Lung (tissue), 12 donors: ENCODE results near the gene ARPC2. TPM values are rescaled to one million over a fixed set of nuclear protein-coding genes. Genes with fewer than 3 reads are reported as not detected.

Experiments
- ATAC-seq: fragments of 200-7000 bp; cut with Tn5 transposase; one replicate; pipeline ENCODE4 v1.9.1; 2020; ENCODE audit warnings: moderate number of reproducible peaks; ENCODE audit not compliant: insufficient read depth, low FRiP score
- DNase-seq, 3 donors: peaks; one replicate each; pipeline ENCODE4 v3.0.0-alpha.2; 2013 to 2017
- H3K27ac ChIP-seq, 2 donors: one replicate each; pipeline ENCODE4 v1.5.1; 2013; ENCODE audit warnings: mild to moderate bottlenecking in 2 of 2, moderate library complexity in 2 of 2, control low read depth in 1 of 2, inconsistent platforms in 1 of 2, low read depth in 1 of 2, low read length in 1 of 2
- H3K27me3 ChIP-seq, 3 donors: one replicate each; pipeline ENCODE4 v1.5.1; 2013; ENCODE audit warnings: low read length in 2 of 3; ENCODE audit not compliant: control insufficient read depth in 3 of 3, insufficient read depth in 3 of 3
- H3K36me3 ChIP-seq, 4 donors: one replicate each; pipeline ENCODE4 v1.5.1; 2013; ENCODE audit warnings: low read length in 4 of 4, mild to moderate bottlenecking in 1 of 4, moderate library complexity in 1 of 4; ENCODE audit not compliant: control insufficient read depth in 4 of 4, insufficient read depth in 4 of 4
- H3K4me1 ChIP-seq, 5 donors: one replicate each; pipeline ENCODE4 v1.5.1; 2013; ENCODE audit warnings: low read length in 5 of 5, mild to moderate bottlenecking in 2 of 5, moderate library complexity in 1 of 5; ENCODE audit not compliant: control insufficient read depth in 5 of 5, insufficient read depth in 5 of 5
- H3K4me3 ChIP-seq: one replicate; pipeline ENCODE4 v1.5.1; 2013; ENCODE audit warnings: mild to moderate bottlenecking, control low read depth, moderate library complexity
- H3K9ac ChIP-seq, 2 donors: one replicate each; pipeline ENCODE4 v1.5.1; 2013; ENCODE audit warnings: low read length in 2 of 2, control low read depth in 1 of 2; ENCODE audit not compliant: insufficient read depth in 1 of 2
- H3K9me3 ChIP-seq, 4 donors: one replicate each; pipeline ENCODE4 v1.5.1; 2013; ENCODE audit warnings: low read length in 3 of 4, mild to moderate bottlenecking in 1 of 4, moderate library complexity in 1 of 4; ENCODE audit not compliant: control insufficient read depth in 4 of 4, insufficient read depth in 3 of 4
- CTCF ChIP-seq: IDR thresholded peaks from 2 replicates; pipeline ENCODE4 v1.5.1; 2012; ENCODE audit warnings: mild to moderate bottlenecking; ENCODE audit errors: control extremely low read depth, extremely low read depth
- WGBS, 2 donors: extraction: QIAGEN DNeasy Blood & Tissue Kit; methylation state at CpG; one replicate each; pipeline ENCODE4 v1.1.7; 2013; 5-methylcytosine and 5-hydroxymethylcytosine counted together
- polyA plus RNA-seq, 2 donors: library from polyadenylated mRNA; stranded (reverse); fragments of 200-250 nt; gene quantifications; one replicate each; pipeline ENCODE4 v1.2.1, GENCODE V29; 2013
- total RNA-seq, 2 donors: library from RNA; depleted of rRNA in 1 of 2; stranded (reverse); fragments of >200 nt in 1 of 2; gene quantifications; one replicate each; pipeline ENCODE4 v1.2.1, GENCODE V29; 2014 to 2021
- donor health status: control.
- donor health status: control.
- donor health status: Bipolar disorder and iron deficiency.
- donor health status: healthy.
- donor health status: DM: yes; HTN: yes; CAD: no.

Gene ARPC2
- total and polyA plus RNA-seq, 4 donors, result 190 to 490 (median 308) TPM

GRCh38 chr2:218285604-218286003 is 68.6 kb downstream of the ARPC2 start:
- WGBS, 2 donors, result 28 to 44% methylated on average over 6 of the region's 6 CpGs
- DNase-seq, result no peak
- no peak for TF ChIP-seq CTCF
- H3K36me3 ChIP-seq, result peaks cover 0 to 18% (median 5%) of the 10 kb centered on the region in 4 donors
- no peaks in the 10 kb centered on the region for H3K9me3 ChIP-seq
- no peak for ATAC-seq
- H3K27me3 ChIP-seq, result no peaks in the 10 kb centered on the region
- H3K4me1 ChIP-seq, result peaks cover 11 to 51% (median 30%) of the 10 kb centered on the region in 5 donors
- no peak overlapping the region for H3K4me3 ChIP-seq
- H3K9ac ChIP-seq, result peak overlapping the region in 1 of 2 donors; percentile 61
- H3K27ac ChIP-seq, result peak overlapping the region; percentile 96 to 98

- Histone ChIP-seq H3K9me3 (no peaks in the 10 kb centered on the region), H3K9ac (peak overlapping the region; percentile 41 to 45), H3K27me3 (no peaks in the 10 kb centered on the region), H3K36me3 (peaks cover 0 to 14% (median 3%) of the 10 kb centered on the region in 4 donors), H3K27ac (peak overlapping the region; percentile 96 to 98), H3K4me1 (peaks cover 21 to 63% (median 32%) of the 10 kb centered on the region in 5 donors), H3K4me3 (peak overlapping the region; percentile 8)
- peak; percentile 83 to 92 (median 88) for DNase-seq
- peak; percentile 87 for ATAC-seq
- no peak for TF ChIP-seq CTCF
- 5 to 6% methylated on average over 11 of the region's 11 CpGs for WGBS, 2 donors
These were observed 69.8 kb downstream of the ARPC2 start for GRCh38 chr2:218286570-218287459.

- H3K9me3 ChIP-seq, result no peaks in the 10 kb centered on the region
- no peak for TF ChIP-seq CTCF
- peak overlapping the region; percentile 95 to 97 for H3K27ac ChIP-seq
- peak in 1 of 3 donors; percentile 45 for DNase-seq
- ATAC-seq, result no peak
- H3K4me3 ChIP-seq, result peak overlapping the region; percentile 76
- peaks cover 0 to 2% (median 1%) of the 10 kb centered on the region in 4 donors for H3K36me3 ChIP-seq
- peak overlapping the region in 1 of 2 donors; percentile 55 for H3K9ac ChIP-seq
- H3K27me3 ChIP-seq, result no peaks in the 10 kb centered on the region
- H3K4me1 ChIP-seq, result peaks cover 16 to 66% (median 28%) of the 10 kb centered on the region in 5 donors
- 30 to 48% methylated on average over 6 of the region's 6 CpGs for WGBS, 2 donors
These were observed 72.8 kb downstream of the ARPC2 start for GRCh38 chr2:218289639-218290315.
